NCI-H146 treated with DMSO at 0.1 percent for 48 hours (cell line): ENCODE data around the gene SNAPC2.
"Not testable (repeated sequence)": the region's sequence is repeated elsewhere in the genome, so short reads cannot be mapped to it uniquely, and the experiment has no call there.

Experiments
- DNase-seq: peaks from one replicate; lab custom pipeline; 2025; ENCODE audit not compliant: unreplicated experiment; lab: John Stamatoyannopoulos, UW

The SNAPC2 gene

GRCh38 chr19:7921302-7921966, 1.3 kb downstream of the SNAPC2 start:
- no peak for DNase-seq

GRCh38 chr19:7921967-7922835, 2.1 kb downstream of the SNAPC2 start:
- no peak for DNase-seq

- DNase-seq = no peak
Measured at GRCh38 chr19:7922836-7923195, 2.7 kb downstream of the SNAPC2 start.

DNA sequence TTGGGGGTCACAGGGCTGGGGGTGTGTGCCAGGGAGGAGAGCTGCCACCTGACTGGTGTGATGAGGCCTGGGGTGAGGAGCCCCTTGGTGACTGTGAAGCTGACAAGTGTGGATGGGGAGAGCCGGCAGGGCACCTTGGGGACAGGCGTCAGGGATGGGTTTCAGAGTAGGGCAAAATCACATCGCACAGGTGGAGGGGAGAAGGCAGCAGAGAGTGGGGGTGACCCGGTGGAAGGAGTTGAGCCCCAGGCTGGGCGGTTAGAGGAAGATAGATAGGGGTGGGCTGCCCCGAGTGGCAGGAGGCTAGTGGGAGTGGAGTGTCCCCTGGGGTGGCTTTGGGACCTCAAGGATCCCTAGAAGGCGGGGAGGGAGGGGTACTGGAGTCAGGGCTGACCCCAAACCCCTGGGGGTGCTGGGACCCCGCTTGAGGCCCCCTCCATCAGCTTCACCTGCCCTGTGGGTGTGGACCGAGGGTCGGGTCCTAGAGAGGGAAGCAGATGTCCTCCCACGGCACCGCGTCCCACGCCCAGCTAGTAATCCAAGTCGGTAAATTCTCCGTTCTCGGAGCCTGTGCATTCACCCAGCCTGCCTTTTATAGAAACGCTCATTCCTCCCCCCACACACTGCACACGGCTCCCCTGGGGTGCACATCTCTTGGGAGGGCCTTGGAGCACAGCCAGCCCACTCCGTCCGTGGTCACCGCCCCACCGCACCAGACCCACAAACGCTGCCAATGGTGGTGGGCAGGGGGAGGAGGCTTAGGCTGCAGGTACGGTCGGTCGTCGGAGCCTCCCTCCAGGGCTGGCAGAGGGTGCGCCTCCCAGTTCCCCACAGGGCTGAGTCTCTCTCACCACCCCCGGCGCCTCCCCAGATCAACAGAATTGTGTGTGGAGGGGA, 3.4 kb downstream of the SNAPC2 start:
- DNase-seq = no peak

DNA sequence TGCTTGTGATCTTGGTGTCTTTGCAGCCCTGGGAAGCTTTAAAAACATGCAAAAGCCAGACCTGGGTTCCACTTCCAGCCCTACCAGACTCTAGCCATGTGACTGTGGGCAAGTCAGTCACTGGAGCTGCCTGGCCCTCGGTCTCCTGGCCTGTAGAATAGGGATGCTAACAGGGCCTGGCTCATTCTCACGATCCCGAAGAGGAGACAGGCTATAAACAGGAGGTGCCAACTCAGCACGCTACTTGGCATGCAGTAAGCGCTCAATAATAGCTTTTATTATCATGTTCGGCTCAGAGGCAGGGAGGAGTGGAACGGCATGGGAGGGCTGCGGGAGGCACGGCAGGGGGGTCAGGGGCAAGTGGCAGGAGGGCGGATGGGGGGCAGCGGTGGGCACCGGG, 4.1 kb downstream of the SNAPC2 start:
- DNase-seq = no peak

GRCh38 chr19:7924651-7925170, 4.6 kb downstream of the SNAPC2 start:
- DNase-seq = no peak

DNA sequence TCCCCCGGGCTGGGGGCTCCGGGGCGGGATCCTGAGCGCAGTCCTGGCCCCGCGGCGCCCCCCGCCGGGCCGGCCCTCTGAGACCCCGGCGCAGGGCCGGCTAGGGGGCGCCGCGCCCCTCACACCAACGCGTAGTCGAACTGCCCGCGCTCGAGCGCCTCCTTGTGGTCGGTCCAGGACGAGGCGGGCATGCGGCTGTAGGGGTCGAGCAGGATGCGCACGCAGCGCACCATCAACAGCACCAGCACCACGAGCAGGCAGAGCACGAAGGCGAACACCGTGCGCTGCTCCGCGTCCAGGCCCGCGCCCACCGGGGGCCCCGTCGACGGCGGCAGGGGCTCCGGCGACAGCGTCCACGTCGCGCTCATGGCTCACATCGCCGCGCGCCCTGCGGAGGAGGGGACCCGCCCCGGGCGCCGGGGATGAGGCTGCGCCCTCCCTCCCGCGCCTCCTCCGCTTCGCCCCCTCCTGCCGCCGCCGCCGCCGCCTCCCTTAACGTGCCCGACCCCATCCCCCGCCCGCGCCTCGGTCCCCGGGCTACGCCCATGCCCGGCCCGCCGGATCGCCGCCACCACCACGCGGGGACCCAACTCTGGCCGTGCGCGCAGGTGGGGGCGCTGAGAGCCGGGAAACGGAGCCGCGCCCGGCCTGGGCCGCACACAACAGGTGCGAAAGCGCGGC, 5.2 kb downstream of the SNAPC2 start:
- DNase-seq = peak; percentile 37

DNA sequence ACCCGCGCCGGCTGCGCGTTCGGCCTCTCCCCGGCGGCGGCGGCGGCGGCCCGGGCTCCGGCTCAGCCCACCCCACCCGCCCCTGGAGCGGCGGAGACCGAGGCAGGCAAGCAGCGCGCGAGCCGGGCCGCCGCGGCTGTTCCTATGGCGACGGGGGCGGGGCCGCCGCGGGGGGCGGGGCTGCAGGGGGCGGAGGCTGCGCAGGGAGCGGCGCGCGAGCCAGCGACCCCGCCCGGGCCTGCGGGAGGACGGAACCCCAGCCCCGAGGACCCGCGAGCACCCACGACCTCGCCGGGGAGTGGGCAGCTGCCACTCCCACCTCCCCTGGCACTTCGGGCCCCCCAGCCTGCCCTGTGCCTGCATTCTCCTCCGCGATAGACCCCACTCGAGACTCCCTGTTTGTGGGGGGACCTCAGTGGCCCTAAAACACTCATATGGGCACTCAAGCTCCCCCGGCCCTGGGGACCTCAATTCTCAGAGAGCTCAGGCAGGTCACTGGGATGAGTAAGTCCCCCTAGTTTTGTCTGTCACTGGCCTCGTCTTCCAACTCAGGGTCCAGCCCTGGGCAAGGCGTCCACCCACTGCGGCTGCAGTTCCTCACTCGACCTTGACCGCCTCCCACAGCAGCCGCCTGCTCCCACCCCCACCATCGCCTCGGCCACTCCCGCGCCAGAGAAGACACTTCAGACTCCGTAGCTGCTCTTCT, 6.0 kb downstream of the SNAPC2 start, which contains the start of gene CTXN1:
Gene CTXN1, minus strand, starts transcription at position 115 of the 706 bp plus-strand sequence. CDS start 597 bp downstream, outside the sequence.
- DNase-seq = no peak

DNA sequence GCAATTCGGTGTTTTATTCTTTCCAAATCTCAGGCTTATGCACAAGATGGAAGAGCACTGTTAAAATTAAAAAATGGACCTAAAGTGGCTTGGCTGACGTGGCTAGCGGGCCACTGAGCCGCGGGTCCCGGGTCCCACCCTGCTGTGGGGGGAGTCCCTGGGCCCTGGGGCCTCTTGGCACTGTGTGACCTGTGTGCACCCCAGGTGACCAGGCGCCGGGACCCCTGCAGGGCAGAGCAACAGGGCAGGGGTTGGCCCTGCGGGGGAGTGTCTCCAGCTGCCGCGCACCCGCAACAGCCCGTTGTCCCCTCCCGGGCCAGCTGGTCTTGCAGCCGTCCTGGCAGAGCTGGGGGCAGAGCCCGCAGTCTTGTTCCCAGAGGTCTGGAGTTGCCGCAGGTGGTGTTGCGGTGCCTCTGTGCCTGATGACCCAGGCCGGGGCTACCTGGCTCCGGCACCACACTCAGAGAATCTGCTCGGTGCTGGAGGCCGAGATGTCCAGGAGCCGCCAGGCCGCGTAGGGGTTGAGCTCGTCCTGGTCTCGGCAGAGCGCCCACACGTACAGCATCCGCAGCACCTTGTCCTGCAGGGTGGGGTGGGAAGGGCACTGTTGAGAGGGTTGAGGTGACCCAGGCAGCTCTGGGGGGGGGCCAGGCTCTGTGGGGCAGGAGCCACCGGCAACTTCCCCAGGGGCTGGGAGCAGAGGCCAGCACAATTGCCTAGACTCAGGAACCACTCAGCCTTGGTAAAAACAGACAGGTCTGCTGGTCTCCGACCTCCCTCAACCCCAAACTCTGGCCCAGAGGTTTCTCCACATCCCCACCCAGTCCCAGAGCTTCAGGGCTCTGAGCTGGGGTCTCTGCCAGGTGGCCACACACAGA, 6.8 kb downstream of the SNAPC2 start:
- no peak for DNase-seq

DNA sequence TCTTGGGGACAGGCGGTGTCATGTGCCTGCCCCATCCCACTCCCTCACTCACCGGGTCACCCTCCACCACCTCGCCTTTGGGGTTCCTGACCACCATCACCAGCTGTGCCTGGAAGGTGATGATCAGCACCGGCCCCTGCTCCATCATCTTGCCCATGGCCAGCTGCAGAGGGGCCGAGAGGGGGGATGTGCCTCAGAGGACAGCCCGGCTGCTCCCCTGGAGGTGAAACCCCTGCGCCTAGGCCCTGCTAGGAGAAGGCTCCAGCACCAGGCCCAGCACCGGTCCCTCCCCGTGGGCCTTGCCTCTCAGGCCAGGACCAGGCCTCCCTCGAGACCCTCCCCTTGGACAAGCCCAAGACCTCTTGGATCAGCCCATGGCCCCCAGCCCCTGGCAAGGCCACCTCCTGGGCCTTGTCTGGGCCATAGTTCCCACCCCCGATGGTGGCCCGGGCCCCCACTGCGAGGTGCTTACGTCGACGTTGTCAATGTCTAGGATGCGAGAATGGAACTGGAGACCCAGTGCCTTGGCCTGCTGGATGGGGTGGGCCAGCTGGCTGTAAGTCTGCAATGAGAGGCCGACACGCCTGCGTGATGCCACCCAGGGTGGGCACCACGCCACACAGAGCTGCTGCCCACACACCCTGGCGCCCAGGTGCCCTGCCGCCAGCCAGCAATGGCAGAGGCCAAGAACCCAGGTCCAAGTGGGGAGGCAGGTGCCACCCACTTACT, 7.6 kb downstream of the SNAPC2 start:
- no peak for DNase-seq

GRCh38 chr19:7928334-7928706, 8.2 kb downstream of the SNAPC2 start:
- DNase-seq = no peak

- no peak for DNase-seq
Measured at GRCh38 chr19:7928741-7929701, 8.9 kb downstream of the SNAPC2 start.

DNA sequence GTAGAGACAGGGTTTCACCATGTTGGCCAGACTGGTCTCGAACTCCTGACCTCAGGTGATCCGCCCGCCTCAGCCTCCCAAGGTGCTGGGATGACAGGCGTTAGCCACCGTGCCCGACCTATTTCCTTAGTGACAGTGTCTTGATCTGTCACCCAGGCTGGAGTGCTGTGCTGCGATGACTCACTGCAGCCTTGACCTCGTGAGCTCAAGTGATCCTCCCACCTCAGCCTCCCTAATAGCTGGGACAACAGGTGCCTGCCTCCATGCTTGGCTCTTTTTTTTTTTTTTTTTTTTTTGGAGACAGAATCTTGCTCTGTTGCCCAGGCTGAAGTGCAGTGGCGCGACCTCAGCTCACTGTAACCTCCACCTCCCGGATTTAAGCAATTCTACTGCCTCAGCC, 9.9 kb downstream of the SNAPC2 start:
- DNase-seq = not testable (repeated sequence)

DNA sequence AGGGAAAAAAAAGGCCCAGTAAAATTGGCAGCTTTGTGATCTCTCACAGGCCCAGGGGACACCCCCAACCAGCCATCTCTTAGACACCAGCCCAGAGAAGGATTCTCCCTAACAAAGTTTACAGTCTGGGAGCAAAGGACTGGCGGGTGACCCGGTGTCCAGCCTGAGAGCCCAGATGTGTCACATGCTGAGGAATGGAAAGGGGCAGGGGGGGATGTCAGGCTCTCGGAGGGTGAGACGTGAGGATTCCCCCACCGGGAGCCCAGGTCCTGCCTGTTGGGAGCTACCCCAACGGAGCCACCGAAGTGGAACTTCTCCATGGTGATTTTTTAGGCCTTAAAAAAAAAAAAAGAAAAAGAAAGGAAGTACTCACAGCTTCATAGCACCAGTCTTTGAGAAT, 10.6 kb downstream of the SNAPC2 start:
- DNase-seq = no peak

- DNase-seq = no peak
Measured at GRCh38 chr19:7931221-7932061, 11.3 kb downstream of the SNAPC2 start.

DNA sequence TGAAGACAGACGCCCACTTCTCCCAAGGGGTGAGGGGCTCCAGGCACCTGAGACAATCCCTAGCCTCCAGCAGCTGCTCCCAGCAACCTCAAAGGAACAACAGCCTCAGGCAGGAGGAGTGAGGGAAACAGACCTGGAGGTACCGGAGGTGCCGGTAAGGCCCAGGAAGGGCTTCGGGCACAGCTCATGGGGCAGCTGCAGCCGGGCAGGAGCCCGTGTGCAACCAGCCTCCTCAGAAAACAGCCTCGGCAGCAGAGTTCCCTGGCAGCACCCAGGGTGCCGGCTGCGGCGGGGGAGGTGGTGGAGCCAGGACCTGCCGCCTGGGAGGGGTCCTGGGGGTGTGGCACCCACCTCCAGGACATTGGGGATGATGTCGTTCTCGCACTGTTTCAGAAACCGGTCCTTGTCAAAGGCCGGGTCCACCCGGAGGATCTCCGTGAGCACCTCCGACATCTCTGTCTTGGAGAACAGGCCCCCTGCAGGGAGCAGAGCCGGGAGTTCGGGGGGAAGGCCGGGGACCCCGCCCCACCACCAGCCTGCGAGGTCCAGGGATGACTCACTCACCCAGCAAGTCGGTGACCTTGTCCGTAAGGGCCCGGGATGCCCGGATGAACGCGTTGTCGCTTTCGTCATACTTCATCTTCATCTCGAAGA, 12.3 kb downstream of the SNAPC2 start:
- no peak for DNase-seq
